CD4-positive, alpha-beta T cell treated with Interleukin-21 for 1 hour (primary cell): ENCODE data around the gene RMI1.
"Not testable (repeated sequence)": the region's sequence is repeated elsewhere in the genome, so short reads cannot be mapped to it uniquely, and the experiment has no call there.

Experiments
- DNase-seq: peaks from one replicate; pipeline ENCODE4 v3.0.0-alpha.2; 2020

Gene RMI1

GRCh38 chr9:83980395-83981125 lies at the start of gene RMI1:
RMI1 (plus strand) TSS chr9:83980805; CDS start chr9:84000987, 20,182 bp downstream.
- peak; percentile 99 for DNase-seq

DNA sequence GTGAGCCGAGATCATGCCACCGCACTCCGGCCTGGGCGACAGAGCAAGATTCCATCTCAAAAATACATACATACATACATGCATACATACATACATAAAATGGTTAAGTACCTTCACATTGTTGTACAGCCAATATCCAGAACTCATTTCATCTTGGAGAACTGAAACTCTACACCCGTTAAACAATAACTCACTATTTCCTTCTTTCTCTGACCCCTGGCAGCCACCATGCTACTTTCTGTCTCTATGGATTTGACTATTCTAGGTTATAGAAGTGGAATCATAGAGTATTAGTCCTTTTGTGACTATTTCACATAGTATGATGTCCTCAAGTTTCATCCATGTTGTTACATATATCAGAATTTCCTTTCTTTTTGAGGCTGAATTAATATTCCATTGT lies 49.7 kb upstream of the RMI1 start:
- no peak for DNase-seq

- no peak for DNase-seq
These were observed 48.6 kb upstream of the RMI1 start for GRCh38 chr9:83932011-83932410.

DNA sequence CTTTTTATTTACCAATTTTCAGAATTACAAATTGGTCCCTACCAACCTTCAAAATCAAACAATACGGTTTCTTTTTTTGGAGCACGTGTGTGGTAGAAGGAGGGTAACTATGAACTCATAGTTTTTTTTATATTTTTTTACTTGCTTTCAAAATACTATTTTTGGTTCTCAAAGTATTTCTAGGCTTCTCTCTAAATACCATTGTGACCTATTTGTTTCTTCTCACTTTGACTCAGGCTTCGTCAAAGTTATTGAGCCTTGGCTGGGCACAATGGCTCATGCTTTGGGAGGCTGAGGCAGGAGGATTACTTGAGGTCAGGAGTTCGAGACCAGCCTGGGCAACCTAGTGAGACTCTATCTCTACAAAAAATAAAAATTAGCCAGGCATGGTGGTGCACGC lies 47.8 kb upstream of the RMI1 start:
- DNase-seq, result no peak

DNA sequence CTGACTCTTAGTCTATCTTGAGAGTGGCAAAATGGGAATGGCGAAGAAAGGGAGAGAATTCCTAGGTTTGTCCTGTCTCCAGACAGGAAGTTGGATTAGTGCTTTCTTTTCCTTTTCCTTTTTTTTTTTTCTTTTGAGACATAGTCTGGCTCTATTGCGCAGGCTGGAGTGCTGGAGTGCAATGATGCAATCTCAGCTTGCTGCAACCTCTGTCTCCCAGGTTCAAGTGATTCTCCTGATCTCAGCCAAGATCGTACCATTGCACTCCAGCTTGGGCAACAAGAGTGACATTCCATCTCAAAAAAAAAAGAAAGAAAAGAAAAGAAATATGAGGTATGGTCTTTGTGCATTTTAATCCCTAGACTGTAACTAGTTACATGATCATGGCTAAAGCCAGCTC lies 46.8 kb upstream of the RMI1 start:
- DNase-seq, result no peak

DNA sequence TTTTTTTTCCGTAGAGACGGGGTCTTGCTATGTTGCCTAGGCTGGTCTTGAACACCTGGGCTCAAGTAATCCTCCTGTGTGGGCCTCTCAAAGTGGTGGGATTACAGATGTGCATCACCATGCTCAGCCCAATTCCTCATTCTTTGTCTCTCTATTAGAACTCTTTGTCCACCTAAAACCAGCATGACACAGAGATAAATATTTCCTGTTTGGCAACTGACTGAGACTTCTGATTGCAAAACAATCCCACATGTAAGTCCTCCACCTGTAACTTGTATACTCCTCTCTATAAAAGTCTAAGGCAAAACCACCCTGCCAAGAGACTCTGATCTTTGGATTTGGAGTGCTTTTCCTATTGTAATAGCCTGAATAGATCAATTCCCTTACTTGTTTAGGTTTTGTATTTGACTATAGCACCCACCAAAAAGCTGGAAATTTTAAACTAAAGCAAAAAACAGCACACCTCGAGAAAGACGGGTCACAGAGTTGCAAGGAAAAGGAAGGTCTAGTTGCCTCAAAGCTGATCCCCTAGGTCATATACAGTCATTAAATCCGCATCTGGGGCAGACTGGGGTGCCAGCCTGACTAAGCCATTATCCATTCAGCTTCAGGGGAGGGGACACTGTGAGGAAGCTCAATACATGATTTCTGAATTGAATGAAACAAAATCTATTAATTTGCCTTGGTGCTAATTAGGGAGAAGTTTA lies 45.9 kb upstream of the RMI1 start:
- DNase-seq, result no peak

GRCh38 chr9:83935276-83935935 lies 45.2 kb upstream of the RMI1 start:
- no peak for DNase-seq

DNA sequence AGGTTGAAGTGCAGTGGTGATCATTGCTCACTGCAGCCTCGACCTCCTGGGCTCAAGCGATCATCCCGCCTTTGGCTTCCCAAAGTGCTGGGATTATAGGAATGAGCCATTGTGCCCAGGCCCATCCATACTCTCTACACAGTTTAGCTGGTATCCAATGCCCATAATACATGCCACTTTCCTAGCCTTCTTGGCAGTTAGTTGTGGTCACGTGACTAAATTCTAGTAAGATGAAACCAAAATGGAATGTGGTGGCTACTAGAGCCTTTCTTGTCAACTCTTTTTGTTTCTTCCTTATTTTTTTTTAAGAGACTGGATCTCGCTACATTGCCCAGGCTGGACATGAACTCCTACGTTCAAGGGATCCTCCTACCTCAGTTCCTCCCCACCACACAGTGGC lies 44.1 kb upstream of the RMI1 start:
- DNase-seq, result no peak

DNA sequence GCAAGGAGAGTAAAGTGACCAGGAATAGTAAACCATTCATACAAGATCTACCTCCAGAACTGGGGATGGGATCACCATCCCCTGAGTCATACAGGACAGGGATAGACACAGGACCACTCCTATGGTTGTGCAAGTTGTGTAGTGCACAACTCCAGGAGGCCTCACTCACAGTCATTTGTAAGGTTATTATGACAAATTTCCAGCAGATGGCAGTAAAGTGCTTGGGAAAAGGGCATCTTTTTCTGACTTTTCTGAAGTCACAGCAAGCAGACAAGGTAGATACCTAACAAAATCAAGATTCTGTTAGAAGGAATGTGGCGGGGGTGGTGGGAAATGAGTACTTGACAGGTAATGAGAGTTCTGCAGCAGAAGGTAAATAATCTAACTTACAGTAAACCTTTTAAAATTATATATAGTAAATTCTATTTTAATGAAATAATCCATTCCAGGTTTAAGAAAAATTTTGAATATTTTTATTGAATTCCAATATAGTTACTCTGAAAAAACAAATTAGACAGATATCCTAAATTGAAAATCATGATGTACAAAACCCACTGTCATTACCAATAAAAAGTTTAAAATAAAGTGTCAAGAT lies 42.6 kb upstream of the RMI1 start:
- DNase-seq, result peak; percentile 81

- no peak for DNase-seq
These were observed 39.9 kb upstream of the RMI1 start for GRCh38 chr9:83940590-83941303.

DNA sequence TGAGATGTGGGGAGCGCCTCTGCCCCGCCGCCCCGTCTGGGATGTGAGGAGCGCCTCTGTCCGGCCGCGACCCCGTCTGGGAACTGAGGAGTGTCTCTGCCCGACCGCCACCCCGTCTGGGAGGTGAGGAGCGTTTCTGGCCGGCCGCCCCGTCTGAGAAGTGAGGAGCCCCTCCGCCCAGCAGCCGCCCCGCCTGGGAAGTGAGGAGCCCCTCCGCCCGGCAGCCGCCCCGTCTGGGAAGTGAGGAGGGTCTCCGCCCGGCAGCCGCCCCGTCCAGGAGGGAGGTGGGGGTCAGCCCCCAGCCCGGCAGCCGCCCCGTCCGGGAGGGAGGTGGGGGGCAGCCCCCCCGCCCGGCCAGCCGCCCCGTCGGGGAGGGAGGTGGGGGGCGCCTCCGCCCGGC lies 32.5 kb upstream of the RMI1 start:
- DNase-seq, result not testable (repeated sequence)

DNA sequence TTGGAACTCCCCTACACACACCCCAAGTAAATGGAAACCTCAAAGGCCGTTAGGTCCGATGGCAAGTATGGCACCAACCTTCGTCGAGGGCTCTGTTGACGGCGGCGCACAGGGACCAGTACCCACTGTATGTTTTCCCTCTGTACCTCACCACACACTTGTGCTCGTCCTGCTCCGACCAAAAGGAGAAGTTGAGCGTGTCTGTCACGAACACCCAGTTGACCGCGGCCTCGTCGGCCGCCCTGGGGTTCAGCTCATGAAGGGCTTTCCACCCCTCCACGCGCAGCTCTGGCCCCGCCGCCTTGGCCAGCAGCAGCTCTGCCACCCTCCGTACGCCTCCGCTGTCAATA lies 24.5 kb upstream of the RMI1 start:
- DNase-seq, result peak; percentile 30

DNA sequence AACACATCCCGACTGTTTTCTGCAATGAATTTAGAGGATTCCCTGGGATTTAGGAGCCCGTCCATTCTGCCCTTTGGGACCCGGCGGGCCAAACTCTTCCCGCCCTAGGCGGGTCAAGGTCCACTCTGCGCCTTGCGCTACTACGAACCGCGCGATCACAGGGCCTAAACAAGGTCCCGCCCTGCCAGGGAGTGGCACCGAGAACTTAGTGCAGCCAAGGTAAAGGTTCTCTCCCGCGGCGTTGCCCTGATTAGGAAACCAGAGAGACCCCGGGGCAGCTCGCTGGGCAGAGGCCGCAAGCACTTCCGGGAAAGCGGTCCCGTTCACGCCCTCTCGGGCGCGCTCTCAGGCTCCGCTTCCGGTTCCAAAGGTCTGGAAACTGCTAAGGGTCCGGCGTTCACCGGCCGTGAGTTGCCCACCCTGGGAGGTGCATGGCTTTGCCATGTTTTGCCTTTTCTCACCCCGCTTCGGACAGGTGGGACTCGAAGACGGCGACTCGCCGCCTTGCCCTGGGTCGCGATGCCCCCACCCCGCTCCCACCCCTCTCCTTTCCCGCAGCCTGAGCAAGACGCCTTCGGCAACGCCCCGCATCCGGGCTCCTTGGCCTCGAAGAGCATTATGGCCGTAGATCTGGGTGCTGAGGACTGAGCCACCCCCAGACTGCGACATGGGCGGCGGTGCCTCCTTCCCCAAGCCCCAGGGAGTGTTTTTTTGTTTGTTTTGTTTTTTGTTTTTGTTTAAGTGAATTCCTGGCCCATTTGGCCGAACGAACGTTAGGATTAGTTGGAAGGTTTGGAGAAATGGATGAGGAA lies 24.0 kb upstream of the RMI1 start:
- DNase-seq, result peak; percentile 63

DNA sequence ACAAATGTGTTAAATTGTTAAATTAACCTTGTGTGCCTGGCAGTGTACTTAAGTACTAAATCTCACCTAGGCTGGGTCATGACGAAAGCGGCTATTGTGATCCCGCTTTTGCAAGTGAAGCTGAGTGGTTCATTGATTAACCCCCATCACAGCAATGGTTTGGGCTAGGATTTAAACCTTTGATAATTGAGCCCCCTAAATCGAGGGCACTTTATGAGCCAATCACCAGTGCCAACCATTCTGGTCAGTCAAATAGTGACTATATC lies 23.4 kb upstream of the RMI1 start:
- DNase-seq, result no peak

- DNase-seq, result no peak
These were observed 21.5 kb upstream of the RMI1 start for GRCh38 chr9:83959061-83959460.

DNA sequence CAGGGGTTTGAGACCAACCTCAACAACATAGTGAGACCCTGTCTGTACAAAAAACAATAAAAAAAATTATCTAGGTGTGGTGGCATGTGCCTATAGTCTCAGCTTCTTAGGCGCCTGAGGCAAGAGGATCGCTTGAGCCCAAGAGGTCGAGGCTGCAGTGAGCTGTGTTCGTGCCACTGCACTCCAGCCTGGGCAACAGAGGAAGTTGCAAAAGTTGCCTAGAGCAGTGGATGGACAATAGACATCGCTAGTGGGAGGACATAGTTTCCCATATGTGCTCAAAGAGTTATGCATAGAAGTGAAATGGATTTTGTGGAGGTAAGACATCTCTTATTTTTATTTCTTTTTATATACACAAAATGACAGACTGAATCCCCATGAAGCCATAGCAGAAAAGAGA lies 19.6 kb upstream of the RMI1 start:
- DNase-seq, result no peak

DNA sequence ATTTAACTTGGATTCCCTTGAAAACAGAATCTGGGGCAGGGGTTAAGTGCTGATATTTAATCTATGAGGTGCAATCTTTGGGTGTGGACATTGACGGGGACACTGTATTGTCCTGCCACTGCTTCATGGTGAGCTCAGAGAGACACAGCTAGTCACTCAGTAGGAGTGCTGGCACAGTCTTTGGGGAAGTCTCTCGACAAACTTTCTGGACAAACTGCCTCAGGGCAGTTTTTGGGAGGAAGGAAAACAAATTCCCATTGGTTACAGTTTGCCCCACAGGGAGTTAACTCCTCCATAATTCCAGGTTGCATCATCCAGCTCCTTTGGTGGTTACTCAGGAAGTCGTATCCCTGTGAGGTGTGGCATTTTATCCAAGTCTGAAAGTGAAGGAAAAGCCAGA lies 18.4 kb upstream of the RMI1 start:
- no peak for DNase-seq

GRCh38 chr9:83964973-83965349 lies 15.6 kb upstream of the RMI1 start:
- DNase-seq, result no peak

- DNase-seq, result no peak
These were observed 15.0 kb upstream of the RMI1 start for GRCh38 chr9:83965350-83966208.

- DNase-seq, result no peak
These were observed 14.4 kb upstream of the RMI1 start for GRCh38 chr9:83966209-83966582.

DNA sequence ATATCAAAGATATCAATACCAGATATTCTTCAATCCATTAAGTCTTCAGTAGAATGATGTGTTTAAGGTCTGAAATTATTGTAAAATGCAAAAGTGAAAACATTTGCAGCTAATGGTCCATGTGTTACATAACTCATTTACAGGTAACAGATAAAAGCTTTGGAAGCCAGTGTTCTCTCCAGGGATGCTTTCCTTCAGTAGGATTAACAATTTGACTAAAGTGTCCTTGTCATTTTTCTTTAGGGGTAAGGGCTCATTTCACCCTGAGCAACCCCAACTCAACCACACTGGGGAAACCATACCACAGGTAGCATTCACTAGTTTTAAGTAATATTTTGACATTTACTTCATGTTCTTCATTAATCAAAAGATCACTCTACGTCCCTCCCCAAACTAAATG lies 13.5 kb upstream of the RMI1 start:
- no peak for DNase-seq

GRCh38 chr9:83969602-83970001 lies 11.0 kb upstream of the RMI1 start:
- DNase-seq, result no peak
